HG03378 (cell line): ENCODE results near the gene TRAIP.
"Not testable (repeated sequence)": the region's sequence is repeated elsewhere in the genome, so short reads cannot be mapped to it uniquely, and the experiment has no call there.

Experiments used
- ATAC-seq: cut with Tn5 transposase; IDR thresholded peaks from one replicate; pipeline ENCODE4 v1.9.1; 2021; ENCODE audit warnings: mild to moderate bottlenecking, moderate library complexity; ENCODE audit not compliant: unreplicated experiment

The TRAIP gene

DNA sequence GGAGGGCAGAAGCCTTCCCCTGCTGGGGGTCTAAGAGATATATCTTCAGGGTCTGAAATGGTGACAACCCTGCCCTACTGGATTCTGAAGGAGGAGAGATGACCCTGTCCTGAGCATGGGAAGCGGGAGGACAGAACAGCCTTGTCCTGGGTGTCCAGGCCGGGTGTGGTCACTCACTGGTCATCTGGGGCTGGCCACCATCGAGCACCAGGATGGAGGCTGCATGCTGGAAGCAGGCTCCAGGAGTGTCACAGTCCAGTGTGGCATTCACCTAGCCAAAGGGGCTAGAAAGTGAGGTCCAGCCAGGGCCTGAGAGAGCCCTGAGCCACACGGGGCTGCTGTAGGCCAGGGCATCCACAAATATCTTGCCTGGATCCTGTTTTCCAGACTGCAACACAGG, 61.9 kb downstream of the TRAIP start:
- no peak for ATAC-seq

DNA sequence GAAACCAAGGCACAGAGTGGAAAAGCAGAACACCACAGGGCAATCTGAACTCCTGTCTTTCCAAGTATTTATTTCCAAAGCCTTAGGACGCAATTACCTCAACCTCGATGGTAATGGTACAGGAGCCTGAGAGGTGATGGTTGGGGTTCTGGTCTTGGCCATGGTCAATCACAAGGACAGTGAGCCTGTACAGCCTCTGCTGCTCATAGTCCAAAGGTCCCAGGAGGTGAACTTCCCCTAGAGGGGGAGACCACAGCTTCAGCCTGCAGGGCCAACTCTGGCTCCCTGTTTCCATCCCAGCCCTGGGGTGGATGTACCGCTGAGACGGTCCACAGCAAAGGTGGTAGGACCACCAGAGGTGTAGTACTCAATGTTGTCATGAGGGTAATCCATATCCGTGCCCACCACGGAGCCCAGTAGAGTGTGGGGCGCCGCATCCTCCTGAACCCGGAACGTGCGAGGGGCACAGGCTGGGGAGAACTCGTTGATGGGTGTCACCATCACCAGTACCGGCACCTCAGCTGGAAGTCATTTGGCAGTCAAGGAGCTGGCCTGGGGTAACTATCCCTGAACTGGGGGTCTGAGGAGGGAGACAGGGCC, 62.8 kb downstream of the TRAIP start:
- ATAC-seq: no peak

- no peak for ATAC-seq
Measured at GRCh38 chr3:49792371-49793150, 63.8 kb downstream of the TRAIP start.

DNA sequence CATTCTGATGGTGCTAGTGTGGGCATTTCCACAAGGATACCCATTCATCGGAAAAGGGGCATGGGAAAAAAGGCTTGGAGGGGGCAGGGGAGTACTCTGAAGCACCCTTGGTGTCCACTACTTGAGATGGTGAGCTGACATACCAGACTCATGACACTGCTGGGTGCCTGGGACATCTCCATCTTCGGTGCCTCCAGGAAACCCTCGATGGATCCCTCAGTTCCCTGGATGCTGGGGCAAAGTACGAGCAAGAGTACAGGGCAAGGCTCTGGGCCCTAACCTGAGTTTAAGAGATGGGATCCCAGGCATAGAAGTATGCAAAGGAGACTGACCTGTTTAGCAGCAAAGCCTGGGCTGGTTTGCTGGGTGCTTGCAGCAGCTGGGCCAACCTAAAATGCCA, 64.8 kb downstream of the TRAIP start:
- no peak for ATAC-seq

GRCh38 chr3:49790626-49791411, 65.5 kb downstream of the TRAIP start:
- ATAC-seq: no peak

DNA sequence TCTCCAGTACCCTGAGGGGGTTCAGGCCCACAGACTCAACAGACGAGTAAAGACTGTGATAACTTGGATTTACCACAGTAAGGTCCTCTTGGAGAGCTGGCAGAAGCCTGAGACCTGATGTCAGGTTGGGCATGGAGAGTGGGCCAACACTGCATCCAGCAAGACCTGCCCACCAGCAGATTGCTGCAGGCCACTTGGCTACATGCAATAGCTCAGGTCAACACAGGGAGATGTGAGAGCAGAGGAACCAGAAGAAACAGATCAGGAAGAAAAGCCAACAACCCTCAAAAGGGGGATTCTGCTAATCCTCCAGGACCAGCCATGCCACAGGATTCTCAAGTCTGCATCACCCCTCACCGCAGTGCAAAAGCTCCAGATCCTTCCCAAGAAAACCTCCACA, 68.3 kb downstream of the TRAIP start:
- ATAC-seq: no peak

- ATAC-seq: no peak
Measured at GRCh38 chr3:49787536-49787935, 68.8 kb downstream of the TRAIP start.

DNA sequence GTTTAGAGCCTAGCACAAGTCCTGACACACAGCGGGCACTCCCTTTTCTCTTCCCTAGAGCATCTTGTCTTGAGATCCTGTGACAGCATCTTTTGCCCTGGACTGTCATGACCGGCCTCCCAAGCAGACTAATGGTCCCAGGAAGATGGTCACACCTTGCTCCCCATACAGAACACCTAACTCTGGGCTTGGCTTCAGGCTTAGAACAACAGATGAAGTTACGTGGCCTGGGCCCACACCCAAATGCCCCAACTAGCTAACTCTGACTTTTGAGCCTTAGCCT, 69.2 kb downstream of the TRAIP start:
- no peak for ATAC-seq

- ATAC-seq: peak; percentile 97
Measured at GRCh38 chr3:49786357-49787181, 69.8 kb downstream of the TRAIP start, which contains the start of gene IP6K1. TSS of gene IP6K1 (minus strand) at chr3:49786542. CDS start at chr3:49748040, 38,502 bp downstream.

- ATAC-seq: peak; percentile 23
Measured at GRCh38 chr3:49785565-49786356, 70.6 kb downstream of the TRAIP start.

DNA sequence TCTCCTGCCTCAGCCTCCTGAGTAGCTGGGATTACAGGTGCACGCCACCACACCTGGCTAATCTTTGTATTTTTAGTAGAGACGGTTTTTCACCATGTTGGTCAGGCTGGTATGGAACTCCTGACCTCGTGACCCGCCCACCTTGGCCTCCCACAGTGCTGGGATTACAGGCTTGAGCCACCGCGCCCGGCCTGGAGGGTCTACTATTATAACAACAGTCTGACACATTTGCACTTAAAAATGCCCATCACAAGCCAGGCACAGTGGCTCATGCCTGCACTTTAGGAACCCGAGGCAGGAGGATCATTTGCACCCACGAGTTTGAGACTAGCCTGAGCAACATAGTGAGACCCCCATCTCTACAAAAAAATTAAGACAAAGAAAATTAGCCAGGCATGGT, 74.1 kb downstream of the TRAIP start:
- ATAC-seq: not testable (repeated sequence)

DNA sequence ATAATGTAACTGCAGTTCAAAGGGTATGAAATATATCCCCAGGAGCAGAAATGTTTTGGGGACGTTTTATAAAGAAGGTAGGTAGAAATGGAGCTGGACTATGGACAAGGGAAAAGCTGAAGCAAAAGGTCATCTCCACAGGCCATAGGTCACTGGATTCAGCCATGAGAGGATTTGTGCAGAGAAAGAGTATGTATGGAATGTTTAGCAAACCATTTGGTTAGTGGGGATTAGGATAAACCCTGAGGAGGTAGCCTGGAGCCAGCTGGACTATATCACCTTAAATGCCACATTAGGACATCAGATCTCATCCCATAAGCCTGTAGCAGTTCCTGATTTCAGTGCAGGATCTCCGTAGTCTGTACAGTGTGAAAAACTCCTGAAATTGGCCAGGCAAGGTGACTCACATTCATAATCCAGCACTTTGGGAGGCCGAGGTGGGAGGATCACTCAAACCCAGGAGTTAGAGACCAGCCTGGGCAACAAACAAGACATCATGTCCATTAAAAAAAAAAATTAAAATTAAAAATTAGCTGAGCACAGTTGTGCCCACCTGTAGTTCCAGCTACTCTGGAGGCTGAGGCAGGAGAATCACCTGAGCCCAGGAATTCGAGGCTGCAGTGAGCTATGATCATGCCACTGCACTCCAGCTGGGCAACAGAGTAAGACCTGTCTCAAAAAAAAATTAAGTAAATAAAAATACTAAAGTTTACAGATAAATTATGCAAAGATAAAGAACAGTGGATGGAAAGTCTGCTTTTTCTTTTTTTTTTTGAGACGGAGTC, 74.8 kb downstream of the TRAIP start:
- no peak for ATAC-seq

GRCh38 chr3:49780975-49781365, 75.4 kb downstream of the TRAIP start:
- ATAC-seq: not testable (repeated sequence)

- no peak for ATAC-seq
Measured at GRCh38 chr3:49780080-49780974, 76.0 kb downstream of the TRAIP start.

GRCh38 chr3:49779358-49780079, 76.8 kb downstream of the TRAIP start:
- ATAC-seq: no peak
